GM23248 (cell line): ENCODE results near the gene DMBX1.

Experiments
- EZH2 ChIP-seq: fragments of 200-600 bp; sonication (generic); IDR thresholded peaks from 2 replicates; pipeline ENCODE4 v1.6.1; 2018; ENCODE audit warnings: antibody characterized with exemption, mild to moderate bottlenecking; ENCODE audit not compliant: insufficient read depth, poor library complexity, severe bottlenecking
- EZH2phosphoT487 ChIP-seq: fragments of 200-600 bp; sonication (generic); IDR thresholded peaks from 2 replicates; pipeline ENCODE4 v1.6.1; 2018; ENCODE audit warnings: antibody characterized with exemption, moderate library complexity, mild to moderate bottlenecking, low read depth; ENCODE audit not compliant: insufficient read depth

DNA sequence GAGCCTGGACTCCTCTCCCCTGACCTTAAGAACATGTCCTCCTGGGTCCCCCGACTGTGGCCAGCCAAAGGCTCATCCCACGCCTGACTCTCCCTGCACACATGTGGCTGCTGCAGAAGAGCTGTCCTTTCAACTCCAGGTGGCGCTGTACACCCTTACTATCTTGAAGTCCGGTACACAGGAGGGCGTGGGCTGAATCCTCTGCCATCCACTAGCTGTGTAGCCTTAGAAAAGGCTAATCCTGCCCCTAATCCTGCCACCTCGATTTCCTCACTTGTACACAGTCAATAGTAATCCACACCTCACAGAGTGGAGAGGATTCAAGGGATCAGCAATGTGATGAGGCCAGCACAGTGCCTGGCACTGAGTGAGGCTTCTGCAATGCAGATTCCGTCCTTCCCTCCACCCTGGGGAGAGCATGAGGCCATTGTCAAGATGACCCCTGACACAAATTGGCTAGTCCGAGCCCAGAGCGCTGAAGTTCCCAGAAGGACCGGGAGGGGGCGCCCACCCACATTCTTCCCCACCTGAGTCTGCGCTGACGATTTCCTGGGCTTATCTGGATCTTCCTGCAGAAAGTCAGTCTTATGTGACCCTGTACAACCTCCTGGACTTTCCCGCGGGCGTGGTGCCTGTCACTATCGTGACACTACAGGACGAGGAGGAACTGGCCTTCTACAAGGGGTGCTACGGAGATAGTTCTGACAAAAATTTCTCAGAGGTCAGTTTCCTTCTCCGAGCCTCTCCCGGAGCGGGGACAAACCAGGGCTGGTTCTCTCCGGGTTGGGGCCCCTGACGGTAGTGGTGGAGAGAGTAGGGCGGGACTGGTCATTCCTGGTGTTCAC, 47.1 kb upstream of the DMBX1 start:
- TF ChIP-seq EZH2 (no peak), EZH2phosphoT487 (no peak)
